Keratinocyte (primary cell): Measurements from ENCODE around the gene ZPLD1.

ENCODE experiments used
- CTCF ChIP-seq, 3 experiments: IDR thresholded peaks in 1 of 3; conservative IDR thresholded peaks in 1 of 3; optimal IDR thresholded peaks in 1 of 3; 2 replicates in 2 of 3; 3 replicates in 1 of 3; pipeline versions ENCODE3 to v1.5.1; 2011; ENCODE audit warnings: low read length in 3 of 3, mild to moderate bottlenecking in 3 of 3, moderate library complexity in 2 of 3, control low read depth in 1 of 3, inconsistent platforms in 1 of 3; ENCODE audit not compliant: insufficient read depth in 2 of 3; ENCODE audit errors: extremely low read depth in 1 of 3
- EZH2 ChIP-seq: IDR thresholded peaks from one replicate; pipeline ENCODE4 v1.6.1; 2012; ENCODE audit warnings: inconsistent platforms, mild to moderate bottlenecking, low read length, moderate library complexity

GRCh38 chr3:102471001-102471400 is 36.2 kb downstream of the ZPLD1 start:
- peak in 1 of 3 experiments; percentile 45 for TF ChIP-seq CTCF (optimal IDR thresholded peaks at IDR 0.05 in 1 of 3, IDR thresholded peaks at IDR 0.05 in 1 of 3, conservative IDR thresholded peaks at IDR 0.05 in 1 of 3; ENCODE audit: extremely low read depth in 1 of 3, insufficient read depth in 2 of 3, low read length in 3 of 3)
- no peak for TF ChIP-seq EZH2
